Ectodermal cell (in vitro differentiated cells): ENCODE measurements around the gene RBM20.
"Not testable (repeated sequence)": the region's sequence is repeated elsewhere in the genome, so short reads cannot be mapped to it uniquely, and the experiment has no call there.

Experiments used
- H3K27ac ChIP-seq: 2 replicates; pipeline ENCODE4 v1.7.0; 2013; ENCODE audit warnings: mild to moderate bottlenecking, low read depth, low read length; ENCODE audit not compliant: insufficient read depth, poor library complexity, severe bottlenecking
- H3K27me3 ChIP-seq: 2 replicates; pipeline ENCODE4 v1.7.0; 2013; ENCODE audit warnings: mild to moderate bottlenecking, low read length; ENCODE audit not compliant: insufficient read depth, control insufficient read depth, poor library complexity, severe bottlenecking
- H3K36me3 ChIP-seq: one replicate; pipeline ENCODE4 v1.7.0; 2013; ENCODE audit warnings: low read length; ENCODE audit not compliant: control insufficient read depth, insufficient read depth
- H3K4me1 ChIP-seq: one replicate; pipeline ENCODE4 v1.7.0; 2013; ENCODE audit warnings: low read length; ENCODE audit not compliant: control insufficient read depth, insufficient read depth
- H3K4me3 ChIP-seq: 2 replicates; pipeline ENCODE4 v1.7.0; 2013; ENCODE audit warnings: low read depth, low read length, control low read depth; ENCODE audit not compliant: insufficient read depth
- H3K9me3 ChIP-seq: 2 replicates; pipeline ENCODE4 v1.7.0; 2013; ENCODE audit warnings: mild to moderate bottlenecking, low read length, moderate library complexity; ENCODE audit not compliant: control insufficient read depth
- WGBS, 2 experiments: methylation state at CpG; one replicate each; pipeline ENCODE4 v1.1.7; 2013; ENCODE audit warnings: missing lambda C conversion rate in 2 of 2; 5-methylcytosine and 5-hydroxymethylcytosine counted together

The RBM20 gene

GRCh38 chr10:110637558-110638053, 6.5 kb upstream of the RBM20 start:
- Histone ChIP-seq H3K36me3 (no peaks in the 10 kb centered on the region), H3K4me3 (no peak overlapping the region), H3K27me3 (peaks cover 13% of the 10 kb centered on the region), H3K4me1 (peaks cover 17% of the 10 kb centered on the region), H3K27ac (no peak overlapping the region), H3K9me3 (no peaks in the 10 kb centered on the region)
- 48 to 49% methylated on average over 10 of the region's 10 CpGs for WGBS, 2 experiments

- no peaks in the 10 kb centered on the region for H3K36me3 ChIP-seq
- WGBS, 2 experiments, result 91% methylated on average over 3 of the region's 3 CpGs
- peaks cover 23% of the 10 kb centered on the region for H3K4me1 ChIP-seq
- H3K27ac ChIP-seq, result no peak overlapping the region
- peaks cover 20% of the 10 kb centered on the region for H3K27me3 ChIP-seq
- H3K4me3 ChIP-seq, result no peak overlapping the region
- no peaks in the 10 kb centered on the region for H3K9me3 ChIP-seq
Observed at GRCh38 chr10:110638319-110638718, 5.8 kb upstream of the RBM20 start.

GRCh38 chr10:110639046-110639445, 5.1 kb upstream of the RBM20 start:
- not testable (repeated sequence) for H3K4me3 ChIP-seq, H3K9me3 ChIP-seq, H3K27ac ChIP-seq, H3K36me3 ChIP-seq
- Histone ChIP-seq H3K4me1 (peaks cover 27% of the 10 kb centered on the region), H3K27me3 (peaks cover 28% of the 10 kb centered on the region)
- WGBS, 2 experiments, result 87 to 94% methylated on average over 6 of the region's 6 CpGs

- peaks cover 36% of the 10 kb centered on the region for H3K27me3 ChIP-seq
- not testable (repeated sequence) for H3K27ac ChIP-seq, H3K36me3 ChIP-seq, H3K9me3 ChIP-seq, H3K4me3 ChIP-seq
- H3K4me1 ChIP-seq, result peaks cover 31% of the 10 kb centered on the region
- 87 to 93% methylated on average over 4 to 5 of the region's 6 CpGs for WGBS, 2 experiments
Observed at GRCh38 chr10:110639858-110640257, 4.3 kb upstream of the RBM20 start.

GRCh38 chr10:110641256-110641655, 2.9 kb upstream of the RBM20 start:
- no peak overlapping the region for H3K4me3 ChIP-seq
- 3 to 4% methylated on average over 3 to 5 of the region's 5 CpGs for WGBS, 2 experiments
- peaks cover 38% of the 10 kb centered on the region for H3K4me1 ChIP-seq
- no peaks in the 10 kb centered on the region for H3K9me3 ChIP-seq
- peaks cover 50% of the 10 kb centered on the region for H3K27me3 ChIP-seq
- H3K27ac ChIP-seq, result no peak overlapping the region
- no peaks in the 10 kb centered on the region for H3K36me3 ChIP-seq

- no peak overlapping the region for H3K27ac ChIP-seq
- no peaks in the 10 kb centered on the region for H3K9me3 ChIP-seq
- H3K36me3 ChIP-seq, result no peaks in the 10 kb centered on the region
- peaks cover 35% of the 10 kb centered on the region for H3K4me1 ChIP-seq
- WGBS, 2 experiments, result 13 to 18% methylated on average over 13 to 14 of the region's 14 CpGs
- H3K27me3 ChIP-seq, result peaks cover 55% of the 10 kb centered on the region
- no peak overlapping the region for H3K4me3 ChIP-seq
Observed at GRCh38 chr10:110642204-110643034, 1.7 kb upstream of the RBM20 start.

GRCh38 chr10:110643035-110643652, 992 bp upstream of the RBM20 start:
- Histone ChIP-seq H3K27me3 (peaks cover 55% of the 10 kb centered on the region), H3K4me1 (peaks cover 32% of the 10 kb centered on the region), H3K9me3 (no peaks in the 10 kb centered on the region), H3K4me3 (peak overlapping the region; percentile 58), H3K36me3 (no peaks in the 10 kb centered on the region), H3K27ac (no peak overlapping the region)
- 1% methylated on average over 40 of the region's 40 CpGs for WGBS, 2 experiments

- Histone ChIP-seq H3K27me3 (peaks cover 55% of the 10 kb centered on the region), H3K36me3 (no peaks in the 10 kb centered on the region), H3K4me3 (peak overlapping the region; percentile 58), H3K9me3 (no peaks in the 10 kb centered on the region), H3K27ac (no peak overlapping the region), H3K4me1 (peaks cover 48% of the 10 kb centered on the region)
- WGBS, 2 experiments, result 21 to 22% methylated on average over 31 of the region's 31 CpGs
Observed at GRCh38 chr10:110644598-110645462, 694 bp downstream of the RBM20 start.

GRCh38 chr10:110646417-110647135, 2.4 kb downstream of the RBM20 start:
- WGBS, 2 experiments, result 80 to 86% methylated on average over 10 to 13 of the region's 13 CpGs
- H3K9me3 ChIP-seq, result no peaks in the 10 kb centered on the region
- no peak overlapping the region for H3K27ac ChIP-seq
- H3K4me1 ChIP-seq, result peaks cover 49% of the 10 kb centered on the region
- H3K4me3 ChIP-seq, result no peak overlapping the region
- peaks cover 52% of the 10 kb centered on the region for H3K27me3 ChIP-seq
- no peaks in the 10 kb centered on the region for H3K36me3 ChIP-seq
